ENCODE measurements around the gene CCSER1.

DNA sequence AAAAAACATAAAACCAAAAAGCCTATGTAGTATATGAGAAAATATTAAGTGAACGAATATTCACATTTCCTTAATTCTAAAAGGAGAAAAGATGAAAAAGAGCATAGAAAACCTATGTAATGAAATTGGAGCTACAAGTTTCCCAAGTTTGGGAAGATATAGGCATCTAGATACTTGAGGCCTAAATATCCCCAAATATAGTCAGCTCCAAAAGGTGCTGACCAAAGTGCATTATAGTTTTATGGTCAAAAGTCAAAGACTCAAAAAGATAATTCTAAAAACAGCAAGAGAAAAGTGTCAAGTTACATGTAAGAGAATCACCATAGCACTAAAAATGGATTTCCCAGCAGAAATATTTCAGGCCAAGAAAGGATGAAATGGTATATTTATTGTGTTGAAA is 1502.9 kb downstream of the CCSER1 start:
- no peak for TF ChIP-seq CTCF (IDR thresholded peaks at IDR 0.05)
- TF ChIP-seq POLR2A (IDR thresholded peaks at IDR 0.05): no peak
